Stomach (tissue), 9 donors: ENCODE data around the gene GFRA4. TPM values are rescaled to one million over a fixed set of nuclear protein-coding genes. Genes with fewer than 3 reads are reported as not detected.
A peak's percentile ranks its signal among the peaks of the same experiment; 100 is the strongest.

ENCODE experiments used
- DNase-seq, 2 donors: peaks; one replicate each; pipeline versions ENCODE4 v3.0.0 to v3.0.0-alpha.2; 2013 to 2019
- H3K27ac ChIP-seq, 5 donors: fragments of 200-600 bp in 4 of 5; sonication (generic) in 4 of 5; one replicate each; pipeline ENCODE4 v1.5.1; 2013 to 2019; ENCODE audit warnings: mild to moderate bottlenecking in 1 of 5, moderate library complexity in 1 of 5
- H3K27me3 ChIP-seq, 3 donors: fragments of 200-600 bp; sonication (generic); one replicate each; pipeline ENCODE4 v1.5.1; 2017 to 2019; ENCODE audit warnings: mixed run types in 1 of 3
- H3K36me3 ChIP-seq, 4 donors: fragments of 200-600 bp; sonication (generic); 1 replicate in 3 of 4; 2 replicates in 1 of 4; pipeline ENCODE4 v1.5.1; 2016 to 2019
- H3K4me1 ChIP-seq, 4 donors: fragments of 200-600 bp; sonication (generic); one replicate each; pipeline ENCODE4 v1.5.1; 2016 to 2019
- H3K4me3 ChIP-seq, 4 donors: fragments of 200-600 bp; sonication (generic) in 3 of 4; one replicate each; pipeline ENCODE4 v1.5.1; 2016 to 2019; ENCODE audit warnings: mild to moderate bottlenecking in 1 of 4
- H3K9me3 ChIP-seq, 4 donors: fragments of 200-600 bp; sonication (generic); one replicate each; pipeline ENCODE4 v1.5.1; 2016 to 2019
- EP300 ChIP-seq: sonication (generic); formaldehyde crosslinking; IDR thresholded peaks from one replicate; pipeline ENCODE4 v1.6.1; 2017; ENCODE audit warnings: antibody characterized with exemption
- POLR2A ChIP-seq, 4 donors: fragments of 450-650 bp; IDR thresholded peaks; one replicate each; pipeline ENCODE4 v1.6.1; 2016; ENCODE audit warnings: antibody characterized with exemption in 4 of 4, control low read depth in 2 of 4, mild to moderate bottlenecking in 1 of 4, moderate library complexity in 1 of 4
- POLR2AphosphoS5 ChIP-seq, 3 donors: sonication (generic); formaldehyde crosslinking; IDR thresholded peaks; one replicate each; pipeline ENCODE4 v1.6.1; 2016; ENCODE audit warnings: antibody characterized with exemption in 3 of 3
- WGBS, 5 donors: extraction: QIAGEN DNeasy Blood & Tissue Kit in 3 of 5; methylation state at CpG; one replicate each; pipeline versions ENCODE4 v1.1.5 to v1.1.7; 2013 to 2018; 5-methylcytosine and 5-hydroxymethylcytosine counted together
- intact Hi-C: fragments of 100-400 bp; cut with DNase I; formaldehyde crosslinking; loops from one replicate; pipeline ENCODE4 v1.15.1; 2023; ENCODE audit warnings: low total_unique reads
- polyA plus RNA-seq, 3 donors: library from polyadenylated mRNA; stranded (reverse); fragments of 200-250 nt; gene quantifications; one replicate each; pipeline ENCODE4 v1.2.3, GENCODE V29; 2013
- total RNA-seq, 5 donors: library from RNA; depleted of rRNA; stranded (reverse); fragments of >200 nt; gene quantifications; one replicate each; pipeline versions ENCODE4 v1.1.0 to v1.2.3, GENCODE V29; 2014 to 2016
- TF ChIP-seq, protein P1 (sequence below), 7 experiments: fragments of 450-650 bp in 4 of 7; fragments of 200-600 bp in 3 of 7; sonication (generic) in 3 of 7; IDR thresholded peaks; one replicate each; pipeline ENCODE4 v1.5.1; 2016 to 2019; ENCODE audit warnings: antibody characterized with exemption in 7 of 7, control low read depth in 2 of 7, mild to moderate bottlenecking in 1 of 7
- donor health status: healthy with polysubstance abuse.
- donor health status: Bipolar disorder and iron deficiency.
- donor health status: healthy.

GFRA4 gene
- total and polyA plus RNA-seq, 8 donors = not detected

GRCh38 chr20:3696745-3697587 is 33.8 kb upstream of the GFRA4 start:
- intact Hi-C loops = no loop called here
- Histone ChIP-seq H3K36me3 (no peaks in the 10 kb centered on the region), H3K4me3 (no peak overlapping the region), H3K9me3 (peaks cover 0 to 7% (median 3%) of the 10 kb centered on the region in 4 donors), H3K27ac (no peak overlapping the region), H3K27me3 (no peaks in the 10 kb centered on the region), H3K4me1 (no peaks in the 10 kb centered on the region)
- 81 to 89% (median 86%) methylated on average over 15 of the region's 15 CpGs for WGBS, 5 donors
- no peak for DNase-seq
- TF ChIP-seq EP300 (no peak), POLR2AphosphoS5 (IDR thresholded peaks at IDR 0.05) (no peak), POLR2A (IDR thresholded peaks at IDR 0.05) (no peak)
- TF ChIP-seq, protein P1, sequence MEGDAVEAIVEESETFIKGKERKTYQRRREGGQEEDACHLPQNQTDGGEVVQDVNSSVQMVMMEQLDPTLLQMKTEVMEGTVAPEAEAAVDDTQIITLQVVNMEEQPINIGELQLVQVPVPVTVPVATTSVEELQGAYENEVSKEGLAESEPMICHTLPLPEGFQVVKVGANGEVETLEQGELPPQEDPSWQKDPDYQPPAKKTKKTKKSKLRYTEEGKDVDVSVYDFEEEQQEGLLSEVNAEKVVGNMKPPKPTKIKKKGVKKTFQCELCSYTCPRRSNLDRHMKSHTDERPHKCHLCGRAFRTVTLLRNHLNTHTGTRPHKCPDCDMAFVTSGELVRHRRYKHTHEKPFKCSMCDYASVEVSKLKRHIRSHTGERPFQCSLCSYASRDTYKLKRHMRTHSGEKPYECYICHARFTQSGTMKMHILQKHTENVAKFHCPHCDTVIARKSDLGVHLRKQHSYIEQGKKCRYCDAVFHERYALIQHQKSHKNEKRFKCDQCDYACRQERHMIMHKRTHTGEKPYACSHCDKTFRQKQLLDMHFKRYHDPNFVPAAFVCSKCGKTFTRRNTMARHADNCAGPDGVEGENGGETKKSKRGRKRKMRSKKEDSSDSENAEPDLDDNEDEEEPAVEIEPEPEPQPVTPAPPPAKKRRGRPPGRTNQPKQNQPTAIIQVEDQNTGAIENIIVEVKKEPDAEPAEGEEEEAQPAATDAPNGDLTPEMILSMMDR (IDR thresholded peaks at IDR 0.05) = no peak

GRCh38 chr20:3696200-3696599 is 33.0 kb upstream of the GFRA4 start:
- Histone ChIP-seq H3K27me3 (no peaks in the 10 kb centered on the region), H3K36me3 (no peaks in the 10 kb centered on the region), H3K4me1 (no peaks in the 10 kb centered on the region), H3K27ac (no peak overlapping the region), H3K9me3 (peaks cover 0 to 7% (median 3%) of the 10 kb centered on the region in 4 donors), H3K4me3 (no peak overlapping the region)
- TF ChIP-seq, protein P1 (IDR thresholded peaks at IDR 0.05) = peak in 1 of 7 experiments; percentile 7
- TF ChIP-seq POLR2AphosphoS5 (IDR thresholded peaks at IDR 0.05) = no peak
- TF ChIP-seq POLR2A (IDR thresholded peaks at IDR 0.05) = no peak
- WGBS, 5 donors = 86 to 100% (median 93%) methylated on average over 1 of the region's 1 CpG
- intact Hi-C loops = no loop called here
- no peak for DNase-seq

DNA sequence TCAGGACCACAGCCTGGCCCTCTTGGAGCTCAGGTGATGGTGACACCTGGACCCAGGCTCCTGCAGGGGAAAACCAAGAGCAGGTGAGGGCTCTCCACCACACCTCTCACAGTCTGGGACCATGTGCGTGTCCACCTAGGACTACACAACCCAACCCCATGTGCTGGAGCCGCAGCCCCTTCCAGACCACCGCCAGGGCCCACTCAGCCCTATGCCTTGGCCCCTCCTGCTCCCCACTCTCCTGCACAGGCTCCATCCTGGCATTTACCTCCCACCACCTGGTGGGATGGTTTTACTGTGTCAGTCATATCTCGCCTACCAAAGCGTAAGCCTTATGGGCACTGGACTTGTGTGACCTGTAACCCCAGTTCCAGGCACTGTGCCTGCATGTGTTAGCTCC is 31.7 kb upstream of the GFRA4 start:
- Histone ChIP-seq H3K4me3 (no peak overlapping the region), H3K9me3 (peaks cover 0 to 7% (median 3%) of the 10 kb centered on the region in 4 donors), H3K27me3 (no peaks in the 10 kb centered on the region), H3K4me1 (no peaks in the 10 kb centered on the region), H3K27ac (no peak overlapping the region), H3K36me3 (no peaks in the 10 kb centered on the region)
- DNase-seq = no peak
- intact Hi-C loops = no loop called here
- 83 to 98% (median 91%) methylated on average over 5 of the region's 5 CpGs for WGBS, 5 donors
- no peak for TF ChIP-seq POLR2AphosphoS5 (IDR thresholded peaks at IDR 0.05)
- TF ChIP-seq, protein P1 (IDR thresholded peaks at IDR 0.05) = no peak
- no peak for TF ChIP-seq EP300
- TF ChIP-seq POLR2A (IDR thresholded peaks at IDR 0.05) = no peak

GRCh38 chr20:3693376-3693775 is 30.2 kb upstream of the GFRA4 start:
- no peaks in the 10 kb centered on the region for H3K4me1 ChIP-seq
- H3K27me3 ChIP-seq = no peaks in the 10 kb centered on the region
- no peak overlapping the region for H3K4me3 ChIP-seq
- no peaks in the 10 kb centered on the region for H3K36me3 ChIP-seq
- no peak for DNase-seq
- TF ChIP-seq POLR2AphosphoS5 (IDR thresholded peaks at IDR 0.05) (no peak), POLR2A (IDR thresholded peaks at IDR 0.05) (no peak), EP300 (no peak)
- TF ChIP-seq, protein P1 (IDR thresholded peaks at IDR 0.05) = no peak
- H3K27ac ChIP-seq = no peak overlapping the region
- H3K9me3 ChIP-seq = peaks cover 0 to 7% (median 3%) of the 10 kb centered on the region in 4 donors
- intact Hi-C loops = no loop called here
- WGBS, 5 donors = 82 to 88% (median 84%) methylated on average over 10 to 13 of the region's 13 CpGs
